SIG-M5 treated with dmso at 0.1 percent for 504 hours (cell line): ENCODE results near the gene SIX3.

Source experiments
- DNase-seq: peaks from one replicate; lab custom pipeline; 2025; ENCODE audit not compliant: unreplicated experiment; lab: John Stamatoyannopoulos, UW

Gene SIX3

DNA sequence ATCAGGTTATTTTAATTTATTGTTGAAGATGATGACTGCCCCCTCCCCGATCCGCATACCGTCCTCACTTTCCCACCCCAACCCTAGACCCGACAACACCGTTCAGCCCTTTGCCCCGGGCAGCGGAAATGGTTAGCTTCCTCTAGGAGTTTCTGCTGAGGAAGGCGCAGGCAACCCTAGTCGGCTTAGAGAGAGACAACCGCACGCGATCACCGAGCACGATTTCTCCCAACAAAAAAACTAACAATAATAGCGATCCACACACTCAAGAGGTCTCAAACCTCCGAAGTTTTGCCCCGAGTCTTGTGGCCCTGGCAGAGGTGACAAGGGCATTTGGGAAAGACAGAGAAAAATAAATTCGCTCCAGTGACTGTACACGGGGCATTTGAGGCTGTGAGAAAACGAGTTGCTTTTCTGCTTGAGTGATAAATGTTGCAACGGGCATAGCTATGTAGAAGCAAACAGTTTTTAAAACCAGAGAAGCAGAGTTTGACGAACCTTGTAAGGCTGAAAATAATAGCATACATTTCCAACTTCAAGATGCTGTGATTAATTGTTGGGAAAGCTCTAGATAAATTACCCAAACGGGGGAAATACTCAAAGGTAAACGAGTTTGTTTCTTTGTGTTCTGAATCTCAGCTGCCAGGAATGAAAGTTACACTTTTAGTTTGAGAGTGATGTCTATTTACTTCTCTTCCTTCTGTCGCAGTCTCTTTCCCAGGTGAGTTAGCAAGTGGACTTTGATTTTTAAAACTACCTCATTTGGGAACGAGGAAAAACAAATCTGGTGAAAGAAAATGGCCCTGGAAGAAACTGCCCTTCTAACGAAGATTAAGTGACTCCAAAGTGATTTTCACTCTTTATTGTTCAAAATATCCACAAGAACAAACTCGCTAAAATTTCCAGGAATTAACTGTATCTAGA lies 11.0 kb upstream of the SIX3 start:
- DNase-seq = no peak

DNA sequence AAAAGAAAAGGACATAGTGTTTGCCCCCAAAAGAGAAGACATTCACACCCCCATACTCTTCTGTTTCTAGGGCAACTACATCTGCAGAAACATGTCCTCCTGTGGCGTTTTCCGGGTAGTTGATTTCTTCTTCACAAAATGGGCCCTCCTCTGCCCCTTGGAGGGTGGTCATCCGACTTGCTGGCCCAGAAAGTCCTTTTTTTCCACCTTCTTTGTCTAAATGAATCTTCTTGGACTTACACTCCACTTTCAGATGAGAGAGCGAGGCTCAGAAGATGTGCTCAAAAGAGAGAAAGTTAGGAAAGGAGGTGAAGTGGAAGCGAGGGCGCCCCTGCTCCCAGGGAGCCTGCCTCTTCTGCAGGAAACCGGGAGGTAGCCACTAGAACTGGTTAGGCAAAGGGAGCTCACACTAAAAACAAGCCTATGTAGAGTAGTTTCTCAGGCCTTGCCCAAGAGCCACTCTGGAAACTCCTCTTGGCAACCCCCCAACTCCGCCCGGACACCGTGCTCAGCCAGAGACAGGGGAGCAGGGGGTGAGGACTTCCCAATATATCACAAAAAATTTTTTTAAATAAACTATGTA lies 10.2 kb upstream of the SIX3 start:
- DNase-seq = no peak

DNA sequence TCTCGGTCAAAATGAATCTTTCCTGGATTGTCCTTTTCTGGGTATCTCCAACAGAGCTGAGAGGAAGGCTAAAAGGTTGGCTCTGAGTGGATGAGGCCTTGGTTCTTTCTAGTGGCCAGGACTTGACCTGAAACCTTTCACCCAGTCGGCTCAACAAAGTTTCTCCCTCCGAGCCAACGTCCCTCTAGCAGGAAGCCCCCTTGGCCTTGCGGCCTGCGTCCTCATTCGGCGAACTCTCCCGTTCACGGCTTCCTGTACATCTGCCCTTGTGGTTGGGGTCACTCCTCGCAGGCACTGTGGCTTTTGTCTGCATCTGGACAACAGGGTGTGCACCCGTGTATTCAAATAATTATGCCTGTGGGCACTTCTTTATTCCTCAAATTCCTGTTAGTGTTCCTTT lies 9.4 kb upstream of the SIX3 start:
- DNase-seq = no peak

DNA sequence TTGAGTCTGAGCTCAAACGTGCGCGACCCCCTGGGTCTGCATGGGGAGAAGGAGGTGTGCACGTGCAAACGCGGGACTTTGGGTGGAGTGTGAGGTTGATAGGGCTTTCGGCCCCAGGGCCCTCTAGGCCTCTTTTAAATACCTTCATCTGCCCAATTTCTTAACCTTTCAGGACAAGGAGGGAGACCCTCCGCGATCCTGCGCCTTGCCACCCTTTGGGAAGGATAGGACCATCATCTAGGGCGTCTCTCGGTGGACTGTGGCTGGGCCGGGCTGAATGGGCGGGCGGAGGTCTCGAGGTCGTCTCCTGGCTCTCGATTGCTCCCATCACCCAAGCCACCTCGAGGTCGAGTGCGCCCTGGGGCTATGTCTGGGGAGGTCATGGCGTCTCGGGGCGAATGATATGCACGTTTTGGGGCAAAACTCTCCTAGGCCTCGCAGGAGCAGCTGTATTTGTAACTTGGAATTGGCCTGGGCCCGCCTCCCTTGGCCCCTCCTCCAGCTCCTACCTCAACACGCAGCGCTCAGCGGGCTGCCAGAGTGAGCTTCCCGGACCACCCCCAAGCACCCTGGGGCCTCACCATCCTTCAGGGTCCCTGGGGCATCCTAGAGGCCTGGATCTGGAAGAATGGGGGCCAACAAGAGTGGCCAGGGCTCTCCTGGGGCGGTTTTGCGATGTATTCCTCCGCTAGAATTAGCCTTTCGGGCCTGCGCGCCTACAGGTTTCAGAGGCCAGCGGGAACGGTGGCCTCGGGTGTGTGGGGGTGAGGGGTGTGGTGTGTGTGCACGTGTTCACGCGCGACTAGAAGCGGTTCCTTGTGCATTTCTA lies 8.7 kb upstream of the SIX3 start:
- no peak for DNase-seq

DNA sequence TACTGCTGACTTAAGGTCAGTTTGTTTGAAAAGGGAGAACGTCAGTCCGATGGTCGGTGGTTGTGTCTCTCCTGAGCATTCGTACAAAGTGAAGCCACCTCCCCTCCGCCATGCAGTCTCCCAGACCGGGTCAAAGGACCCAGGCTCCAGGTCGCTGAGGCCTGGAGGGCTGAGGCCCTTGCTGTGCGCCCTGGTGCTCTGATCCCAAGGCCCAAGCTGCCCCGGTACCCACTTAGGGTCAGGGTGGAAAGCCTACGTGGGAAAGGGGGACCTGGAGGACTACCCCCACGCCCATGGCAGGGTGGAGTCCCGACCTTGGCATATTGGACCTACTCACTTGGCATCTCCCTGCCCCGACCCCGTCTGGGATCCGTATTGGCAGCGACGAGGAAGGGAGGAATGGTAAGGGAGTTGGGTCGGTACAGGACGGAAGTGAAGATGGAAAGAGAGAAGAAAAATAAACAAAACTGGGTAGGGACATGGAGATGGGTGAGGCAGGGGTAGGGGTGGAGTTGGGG lies 8.0 kb upstream of the SIX3 start:
- DNase-seq = no peak

DNA sequence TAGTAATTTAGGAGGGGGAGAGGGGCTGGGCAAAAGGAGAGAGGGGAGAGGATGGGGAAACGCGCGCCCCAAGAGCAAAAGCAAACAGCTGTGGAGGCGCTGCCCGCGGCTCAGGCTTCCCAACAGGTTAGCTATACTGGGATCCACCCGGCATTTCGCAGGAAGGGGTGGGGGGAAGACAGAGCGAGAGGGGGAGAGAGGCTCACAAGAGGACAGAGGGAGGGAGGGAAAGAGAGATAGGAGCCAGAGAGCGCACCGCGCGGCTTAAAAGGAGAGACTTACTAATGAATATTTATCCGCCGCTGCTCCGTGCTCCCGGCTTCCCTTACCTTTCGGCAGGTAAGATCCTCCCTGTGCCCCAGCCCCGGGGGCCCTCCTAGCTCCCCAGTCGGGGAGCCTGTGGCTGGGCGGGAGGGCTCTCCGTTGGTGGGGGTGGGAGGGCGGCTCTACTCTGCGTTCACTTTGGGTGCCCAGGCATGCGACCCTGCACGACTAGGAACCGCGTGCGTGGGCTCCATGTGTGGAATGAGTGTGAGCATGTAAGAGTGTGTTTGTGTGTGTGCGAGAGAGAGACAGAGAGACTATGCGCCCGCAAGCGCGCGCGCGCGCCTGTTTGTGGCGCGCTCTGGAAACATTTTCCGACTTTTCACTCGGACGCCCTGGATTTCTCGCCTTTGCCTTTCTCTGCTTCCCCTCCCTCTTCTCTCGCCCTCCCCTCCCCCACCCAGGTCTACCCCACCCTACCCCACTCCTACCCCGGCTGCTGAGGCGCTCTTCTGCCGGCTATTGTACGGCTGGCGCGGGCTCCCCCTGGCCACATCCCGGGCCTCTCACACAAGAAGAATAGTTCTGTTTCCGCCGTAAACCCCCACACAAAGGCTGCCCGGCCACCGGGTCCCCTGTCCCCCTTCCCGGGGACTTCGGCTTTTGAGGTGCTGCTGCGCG lies 7.2 kb upstream of the SIX3 start:
- no peak for DNase-seq

DNA sequence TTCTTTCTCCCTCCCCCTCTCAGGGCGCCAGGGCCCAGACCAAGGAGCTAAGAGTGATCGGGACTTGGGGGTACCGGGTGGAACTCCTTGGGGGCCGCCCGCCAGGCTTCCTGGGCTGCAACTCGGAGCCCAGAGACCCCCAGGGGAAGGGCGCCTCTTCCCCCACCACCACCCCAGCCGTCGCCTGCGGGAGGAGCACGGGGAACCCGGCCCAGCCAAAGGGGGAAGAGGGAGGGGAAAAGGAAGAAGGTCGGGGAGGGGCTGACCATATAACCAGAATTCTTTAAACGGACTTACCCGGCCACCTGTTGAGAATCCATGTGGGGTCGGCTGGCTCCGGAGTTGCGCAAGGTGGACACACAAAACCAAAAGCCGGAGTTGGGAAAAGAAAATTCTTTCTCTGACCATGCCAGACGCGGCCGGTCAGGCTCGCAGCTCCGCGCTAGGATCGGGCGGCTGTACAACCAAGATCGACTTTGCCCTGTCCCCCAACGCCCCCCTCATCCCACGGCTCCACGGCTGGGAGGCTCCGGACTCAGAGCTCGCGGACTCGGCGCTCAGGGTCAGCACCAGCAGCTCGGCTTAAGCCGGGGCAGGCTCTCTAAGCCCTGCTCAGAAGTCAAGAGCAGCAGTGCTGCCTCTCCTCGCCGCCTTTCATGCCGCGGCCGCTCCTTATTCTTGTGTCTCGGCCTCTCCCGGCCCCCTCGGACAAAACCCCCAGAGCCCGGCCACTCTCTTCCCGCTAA lies 6.3 kb upstream of the SIX3 start:
- no peak for DNase-seq

DNA sequence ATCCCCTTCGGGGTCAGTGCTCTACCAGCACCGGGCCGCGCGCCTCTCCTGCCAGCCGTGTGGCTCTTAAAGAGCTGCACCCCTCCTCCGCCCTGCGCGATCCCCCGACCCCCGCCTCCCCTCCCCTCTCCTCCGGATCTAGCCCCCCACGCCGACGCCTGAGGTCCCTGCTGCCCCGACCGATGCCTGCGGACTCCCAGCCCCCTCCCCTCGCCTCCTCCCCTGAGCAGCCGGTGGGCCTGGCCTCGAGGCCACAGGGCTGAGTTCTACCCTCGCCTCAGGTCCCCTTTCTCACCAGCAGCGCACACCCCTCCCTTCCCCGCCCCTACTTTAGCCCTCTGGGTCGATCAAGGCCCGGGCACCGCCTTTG lies 5.8 kb upstream of the SIX3 start:
- DNase-seq = no peak

DNA sequence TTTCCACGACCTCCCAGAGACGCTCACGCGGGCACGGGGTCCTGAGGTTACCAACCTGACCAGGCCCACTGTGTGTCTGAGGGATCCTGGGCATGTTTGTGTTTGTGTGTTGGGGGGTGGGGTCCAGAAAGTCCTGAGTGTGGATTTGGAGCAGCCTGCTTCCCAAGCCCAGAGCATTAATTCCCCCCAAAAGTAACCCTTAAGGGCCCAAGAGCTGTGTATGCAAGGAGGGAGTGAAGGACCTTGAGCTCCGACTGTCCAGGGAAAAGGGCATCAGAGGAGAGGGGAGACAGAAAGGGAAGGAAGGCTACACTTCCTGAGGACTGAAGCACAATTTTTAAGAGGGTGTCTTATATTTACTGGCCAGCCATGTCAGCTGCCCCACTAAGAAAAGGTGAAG lies 5.2 kb upstream of the SIX3 start:
- no peak for DNase-seq

DNA sequence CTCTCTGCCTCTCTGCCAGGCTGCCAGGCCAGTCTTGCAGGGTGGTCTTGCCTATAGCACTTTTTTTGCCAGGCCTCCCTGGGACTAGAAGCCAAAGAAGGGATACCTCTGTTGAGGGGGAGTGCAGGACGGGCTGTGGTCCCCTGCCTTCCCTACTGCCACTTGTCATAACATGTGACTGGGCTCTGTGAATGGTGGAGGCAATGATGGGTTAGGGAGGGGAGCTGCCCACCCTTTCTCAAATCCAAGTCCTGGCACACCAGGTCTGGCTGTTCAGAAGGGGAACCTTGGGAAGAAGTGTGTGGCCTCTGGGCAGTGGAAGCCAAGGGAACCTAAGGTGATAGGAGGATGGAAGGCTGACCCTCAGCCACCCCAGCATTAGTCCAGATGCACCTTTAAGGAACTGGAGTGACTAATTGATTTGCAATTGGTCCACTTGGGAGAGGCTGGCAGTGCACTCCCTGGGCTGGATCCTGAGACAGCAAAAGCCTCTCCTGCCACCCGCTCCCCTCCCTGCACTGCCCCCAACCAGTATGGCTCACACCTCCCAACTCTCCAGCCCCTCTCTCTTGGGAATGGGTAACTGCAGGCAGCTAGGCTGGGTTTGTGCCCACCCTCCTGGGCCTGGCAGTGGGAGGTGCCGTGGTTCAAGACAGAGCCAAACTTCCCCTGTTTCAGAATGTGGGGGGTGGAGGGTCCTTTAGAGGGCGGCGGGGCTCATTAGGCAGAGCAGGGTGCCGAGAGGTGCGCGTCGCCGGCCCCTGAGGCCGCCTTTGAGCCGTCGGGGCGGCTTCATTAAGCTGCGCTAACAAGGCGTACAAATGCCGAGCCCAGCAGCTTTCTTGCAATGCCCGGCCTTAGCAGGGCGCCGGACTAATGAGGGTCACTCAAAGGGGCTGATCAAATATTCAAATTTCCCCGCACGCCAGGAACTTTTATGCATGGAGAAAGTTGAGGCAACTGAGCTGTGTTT lies 4.5 kb upstream of the SIX3 start:
- DNase-seq = no peak

DNA sequence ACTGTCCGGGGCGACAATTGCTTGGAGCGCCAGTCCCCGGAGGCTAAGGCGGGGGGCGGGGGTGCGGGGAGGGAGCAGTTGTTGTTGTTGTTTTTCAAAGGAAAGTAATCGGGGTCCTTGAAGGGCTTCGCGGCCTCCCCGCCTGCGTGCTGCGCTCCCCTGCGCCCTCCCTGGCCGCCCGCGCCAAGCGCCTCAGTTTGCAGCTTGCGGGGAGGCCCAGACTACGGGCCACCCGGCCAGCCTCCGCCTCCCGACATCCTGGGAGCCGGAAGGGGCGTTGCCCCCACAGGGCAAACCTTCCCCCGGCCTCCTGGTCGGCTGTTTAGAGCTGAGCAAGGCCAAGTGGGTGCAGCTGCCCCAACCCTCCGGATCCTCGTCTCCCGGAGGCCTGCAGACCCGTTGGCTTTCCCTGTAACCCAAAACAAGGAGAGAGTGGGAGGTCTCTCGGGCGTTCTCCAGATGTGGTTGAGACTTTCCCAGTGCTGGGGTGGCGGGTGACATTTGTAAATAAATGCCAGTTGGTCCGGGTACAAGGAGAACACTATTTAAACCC lies 3.7 kb upstream of the SIX3 start:
- no peak for DNase-seq

DNA sequence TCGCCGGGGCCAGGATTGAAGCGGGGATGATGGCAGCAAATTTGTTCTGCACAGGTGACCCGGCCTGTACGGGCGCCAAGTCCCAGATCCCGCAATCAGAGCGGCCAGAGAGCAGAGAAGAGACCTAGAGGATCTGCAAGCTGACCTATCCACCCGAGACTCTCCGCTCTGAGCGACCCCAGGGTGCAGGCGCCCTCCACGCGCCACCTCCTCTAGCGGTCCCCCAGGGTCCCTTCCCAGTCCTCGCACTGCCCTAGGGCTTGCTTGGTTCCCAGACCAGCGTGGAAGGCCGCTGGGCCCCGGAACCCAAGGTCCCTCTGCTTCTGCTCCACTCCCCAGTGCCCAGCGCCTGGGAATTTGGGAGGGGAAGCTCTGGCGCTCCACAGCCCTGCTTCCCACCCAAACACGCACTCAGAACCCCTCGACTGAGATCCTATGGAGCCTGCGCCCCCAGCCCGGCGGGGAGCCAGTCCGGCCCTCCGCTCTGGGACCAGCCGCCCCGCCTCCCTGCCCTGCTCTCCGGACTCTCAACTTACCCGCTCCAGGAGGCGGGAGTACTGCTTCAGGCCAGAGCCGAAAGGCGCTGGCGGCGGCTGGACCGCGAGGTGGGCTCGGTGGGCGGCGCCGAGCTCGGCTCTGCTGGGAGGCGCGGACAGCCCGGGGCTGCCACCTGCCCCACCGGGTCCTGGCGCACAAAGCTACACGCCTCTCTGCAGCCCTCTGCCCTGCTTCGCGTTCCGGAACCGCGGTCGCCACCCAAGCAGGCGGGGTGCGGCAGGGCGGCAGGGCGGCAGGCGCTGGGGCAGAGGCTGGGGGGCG lies 3.0 kb upstream of the SIX3 start:
- no peak for DNase-seq

DNA sequence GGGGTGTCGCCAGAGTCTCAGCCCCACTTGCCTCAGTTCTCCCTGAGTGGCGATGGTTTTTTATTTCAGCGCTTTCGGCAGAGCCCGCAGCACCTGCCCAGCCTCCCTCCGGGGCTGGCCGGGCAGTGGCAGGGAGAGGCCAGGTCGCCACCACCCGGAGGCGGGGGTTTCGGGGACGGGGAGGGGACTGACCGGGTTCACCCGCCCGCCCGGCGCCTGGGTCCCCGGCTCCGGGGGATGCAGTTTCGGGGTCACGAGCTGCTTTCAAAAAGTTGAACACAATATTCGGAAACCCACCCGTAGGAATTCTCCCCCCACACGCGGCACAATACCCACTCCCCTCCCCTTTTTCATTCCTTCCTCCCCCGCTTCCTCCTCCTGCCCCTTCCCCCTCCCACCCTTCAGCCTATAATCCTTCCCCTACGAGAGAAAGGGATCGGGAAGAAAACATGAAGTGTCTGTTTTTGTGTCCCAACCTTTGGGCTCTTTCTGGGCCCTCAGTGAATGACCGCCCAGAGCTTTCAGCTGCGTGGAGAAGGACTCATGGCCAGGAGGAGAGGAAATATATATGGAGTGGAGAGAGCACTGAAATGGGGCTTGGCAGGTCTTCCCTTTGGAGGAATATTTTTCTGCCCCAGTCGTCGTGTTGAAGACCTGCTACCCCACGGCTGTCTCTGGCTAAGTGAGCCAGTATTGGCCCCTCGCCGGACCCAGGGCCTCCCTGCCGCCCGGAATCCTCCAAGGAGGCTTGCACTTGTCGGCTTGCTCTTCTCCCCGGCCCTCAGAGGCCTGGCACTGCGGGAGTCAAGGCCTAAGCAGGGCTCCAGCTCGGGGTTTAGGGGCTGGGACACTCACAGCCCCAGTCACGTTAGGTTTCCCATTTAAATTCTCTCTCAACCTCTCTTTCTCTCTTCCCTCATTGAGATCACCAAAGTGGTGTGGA lies 2.1 kb upstream of the SIX3 start:
- no peak for DNase-seq

DNA sequence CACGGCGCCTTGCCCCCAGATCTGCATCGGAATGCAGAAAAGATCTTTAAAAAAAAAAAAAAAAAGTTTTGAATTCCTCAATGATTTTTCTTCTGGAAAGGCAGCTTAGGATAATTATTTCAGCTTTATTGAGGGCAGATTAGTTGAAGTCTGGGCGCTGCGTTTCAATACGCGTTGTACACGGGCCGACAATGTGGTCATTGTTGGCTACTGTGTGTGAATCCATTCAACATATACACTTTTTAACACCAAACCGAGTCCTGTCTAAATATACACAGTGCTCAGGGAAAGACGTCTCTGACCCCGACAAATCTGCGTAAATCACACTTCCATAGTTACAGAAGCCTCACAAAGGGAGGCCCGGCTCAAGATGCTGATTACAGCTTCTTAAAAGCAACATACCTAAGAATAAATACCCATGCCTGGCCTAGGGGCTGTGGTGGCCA lies 1.4 kb upstream of the SIX3 start:
- DNase-seq = no peak

DNA sequence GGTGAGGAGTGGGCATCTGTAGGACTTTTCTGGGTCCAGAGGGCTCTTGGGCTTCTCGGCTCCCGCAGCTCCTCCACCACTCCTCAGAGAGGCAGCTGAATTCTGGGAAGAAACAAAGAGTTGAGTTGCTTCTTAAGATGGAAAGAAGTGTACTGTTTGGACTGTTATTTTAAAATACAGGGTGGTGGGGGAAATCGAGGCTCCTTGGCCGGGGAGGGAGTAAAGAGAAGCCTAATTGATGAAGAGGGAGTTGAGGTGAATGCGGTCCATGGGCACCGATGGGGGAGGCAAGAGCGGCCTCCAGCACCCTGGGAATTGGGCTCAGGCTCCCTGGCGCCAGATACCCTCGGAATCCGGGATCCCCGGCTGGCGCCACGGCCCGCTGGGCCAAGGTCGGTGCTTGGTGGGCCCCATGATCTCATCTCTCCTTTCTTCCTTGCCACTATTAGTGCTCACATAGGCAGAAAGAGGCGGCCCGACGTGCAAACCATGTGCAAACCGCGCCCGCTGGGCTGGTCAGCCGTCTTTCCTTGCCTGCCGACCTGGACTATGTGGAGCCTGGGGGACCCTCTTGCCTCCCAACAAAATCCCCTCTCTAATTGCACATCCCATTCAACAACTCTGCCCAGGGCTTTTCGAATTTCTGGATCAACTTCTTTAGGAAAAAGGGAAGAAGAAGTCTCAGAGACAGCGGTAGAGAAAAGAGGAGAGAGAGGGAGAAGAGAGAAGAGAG lies 604 bp upstream of the SIX3 start:
- DNase-seq = no peak
